ENCODE results near the gene LRRC71. TPM values are rescaled to one million over a fixed set of nuclear protein-coding genes. Genes with fewer than 3 reads are reported as not detected.

The LRRC71 gene
- total RNA-seq, 1 donor from 2014 or later: not detected

DNA sequence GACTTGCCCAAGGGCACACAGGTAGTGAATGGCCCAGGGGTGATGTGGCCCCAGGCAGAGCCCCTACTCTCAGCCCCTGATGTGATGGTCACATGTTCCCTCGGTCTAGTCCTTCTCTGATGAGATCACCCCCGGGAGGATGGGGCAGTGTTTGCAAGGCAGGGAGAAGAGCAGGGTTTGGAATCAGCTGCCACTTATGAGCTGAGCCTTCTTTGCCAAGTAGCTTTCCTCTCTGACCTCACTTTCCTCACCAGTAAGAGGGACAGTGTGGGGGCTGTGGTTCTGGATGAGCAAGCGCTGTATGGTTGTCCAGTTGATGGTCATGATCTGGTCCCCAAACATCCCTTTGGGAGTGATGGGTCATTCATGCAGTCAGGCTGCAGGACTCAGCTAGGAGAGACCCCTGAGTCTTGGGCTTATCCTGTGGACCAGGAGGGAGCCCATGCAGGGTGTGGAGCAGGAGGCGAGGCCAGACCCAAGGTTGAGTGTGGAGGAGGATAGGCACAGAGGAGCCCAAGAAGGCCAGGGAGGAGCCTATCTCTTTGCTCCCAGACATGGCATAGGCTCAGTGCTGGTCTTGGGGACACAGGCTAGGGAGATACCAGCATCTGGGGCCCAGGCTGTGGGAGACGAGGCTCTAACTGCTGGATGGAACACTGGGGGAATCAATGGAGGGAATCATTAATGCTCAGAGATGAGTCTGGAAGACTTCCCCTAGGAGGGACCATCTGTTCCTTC is 42.8 kb upstream of the LRRC71 start:
- DNase-seq (ENCODE audit: low read depth): no peak
- TF ChIP-seq CTCF (conservative IDR thresholded peaks at IDR 0.05; ENCODE audit: low read depth, low read length): no peak
- H3K4me3 ChIP-seq (ENCODE audit: low read depth, low read length): no peak overlapping the region

GRCh38 chr1:156879876-156880275 is 40.6 kb upstream of the LRRC71 start:
- TF ChIP-seq CTCF (conservative IDR thresholded peaks at IDR 0.05; ENCODE audit: low read depth, low read length): no peak
- no peak overlapping the region for H3K4me3 ChIP-seq (ENCODE audit: low read depth, low read length)
- DNase-seq (ENCODE audit: low read depth): no peak

- no peak for DNase-seq (ENCODE audit: low read depth)
- no peak for TF ChIP-seq CTCF (conservative IDR thresholded peaks at IDR 0.05; ENCODE audit: low read depth, low read length)
- no peak overlapping the region for H3K4me3 ChIP-seq (ENCODE audit: low read depth, low read length)
Measured at GRCh38 chr1:156880473-156880872, 40.0 kb upstream of the LRRC71 start.

DNA sequence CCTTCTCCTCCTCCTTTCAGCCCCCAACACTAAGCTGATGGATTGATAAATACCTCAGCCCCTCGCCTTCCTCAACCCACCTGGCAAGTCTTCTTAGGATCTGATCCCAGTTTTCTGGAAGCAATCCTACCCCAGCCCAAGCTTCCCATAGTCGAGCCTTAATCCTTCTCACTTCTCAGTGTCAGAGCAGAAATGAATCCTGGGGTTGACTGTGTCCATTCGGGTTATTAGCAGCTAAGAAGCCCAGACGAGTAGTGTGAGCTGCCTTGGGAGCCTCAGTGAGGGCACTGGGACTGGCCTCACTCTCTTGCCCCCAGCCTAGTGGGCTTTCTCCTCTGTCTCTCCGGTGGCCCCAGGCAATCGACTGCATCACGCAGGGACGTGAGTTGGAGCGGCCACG is 39.3 kb upstream of the LRRC71 start:
- no peak overlapping the region for H3K4me3 ChIP-seq (ENCODE audit: low read depth, low read length)
- no peak for TF ChIP-seq CTCF (conservative IDR thresholded peaks at IDR 0.05; ENCODE audit: low read depth, low read length)
- DNase-seq (ENCODE audit: low read depth): no peak

DNA sequence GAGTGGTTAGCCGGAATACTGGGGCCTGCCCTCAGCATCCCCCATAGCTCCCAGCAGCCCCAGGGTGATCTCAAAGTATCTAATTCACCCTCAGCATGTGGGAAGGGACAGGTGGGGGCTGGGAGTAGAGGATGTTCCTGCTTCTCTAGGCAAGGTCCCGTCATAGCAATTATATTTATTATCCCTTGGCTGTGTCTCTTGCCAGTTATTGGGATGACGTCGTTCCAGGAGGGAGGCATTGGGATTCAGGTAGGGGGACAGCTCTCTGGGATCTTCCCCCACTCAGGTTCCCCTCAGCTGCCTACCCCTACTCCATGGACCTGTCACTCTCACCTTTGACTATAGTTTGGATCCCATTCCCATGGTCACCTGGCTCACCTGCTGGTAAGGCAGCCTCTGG is 38.8 kb upstream of the LRRC71 start:
- DNase-seq (ENCODE audit: low read depth): no peak
- TF ChIP-seq CTCF (conservative IDR thresholded peaks at IDR 0.05; ENCODE audit: low read depth, low read length): no peak
- no peak overlapping the region for H3K4me3 ChIP-seq (ENCODE audit: low read depth, low read length)

DNA sequence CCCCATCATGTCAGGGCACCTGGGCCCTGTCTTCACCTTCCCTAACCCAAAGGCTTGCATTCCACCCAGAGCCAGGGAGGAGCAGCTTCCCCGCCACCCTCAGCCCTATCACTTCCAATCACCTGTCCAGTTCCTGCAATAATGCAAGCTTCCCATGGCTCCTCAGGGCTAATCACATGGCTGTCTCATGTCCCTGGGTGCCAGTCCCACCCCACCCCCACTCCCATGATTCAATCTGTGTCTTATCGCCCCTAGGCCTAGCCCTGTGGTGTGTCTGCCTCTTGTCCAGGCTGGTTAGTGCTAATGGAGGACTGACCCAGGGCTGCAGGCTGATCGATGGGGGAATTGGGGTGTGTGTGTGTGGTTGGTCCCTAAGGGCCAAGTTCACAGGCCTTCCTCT is 37.9 kb upstream of the LRRC71 start:
- DNase-seq (ENCODE audit: low read depth): no peak
- TF ChIP-seq CTCF (conservative IDR thresholded peaks at IDR 0.05; ENCODE audit: low read depth, low read length): no peak
- H3K4me3 ChIP-seq (ENCODE audit: low read depth, low read length): no peak overlapping the region

GRCh38 chr1:156883919-156884318 is 36.5 kb upstream of the LRRC71 start:
- no peak for DNase-seq (ENCODE audit: low read depth)

More at GRCh38 chr1:156883919-156884318, 36.5 kb upstream of the LRRC71 start:
- H3K4me3 ChIP-seq (ENCODE audit: low read depth, low read length): no peak overlapping the region
- TF ChIP-seq CTCF (conservative IDR thresholded peaks at IDR 0.05; ENCODE audit: low read depth, low read length): no peak
